Measurements from ENCODE around the gene SSPN. TPM values are rescaled to one million over a fixed set of nuclear protein-coding genes. Genes with fewer than 3 reads are reported as not detected.

SSPN gene
- total and polyA plus RNA-seq, 4 donors, result 1.2 to 11.4 (median 6.2) TPM

DNA sequence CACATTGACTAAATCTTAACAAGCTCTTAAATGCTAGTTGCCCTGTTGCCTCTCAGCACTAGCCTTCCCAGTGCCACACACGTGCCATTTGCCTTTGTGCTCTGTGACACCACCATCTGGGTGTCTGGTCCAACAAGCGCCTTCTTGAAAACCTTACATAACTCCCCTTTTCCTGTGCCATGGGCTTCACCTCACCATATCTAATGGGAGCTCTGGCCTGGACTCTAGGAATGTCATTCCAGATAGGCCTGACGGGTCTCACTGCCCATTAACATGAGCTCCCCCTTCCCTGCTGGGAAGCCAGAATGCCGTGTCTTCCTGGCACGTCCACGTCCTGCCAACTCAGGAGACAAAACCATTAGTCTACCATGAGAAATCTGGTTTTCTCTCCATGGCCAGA is 24.4 kb downstream of the SSPN start:
- no peak for DNase-seq
- no peak overlapping the region for H3K9ac ChIP-seq (ENCODE audit: insufficient read depth in 1 of 2, low read length in 2 of 2)
- H3K4me1 ChIP-seq (ENCODE audit: control insufficient read depth in 5 of 5, insufficient read depth in 5 of 5, low read length in 5 of 5), result no peaks in the 10 kb centered on the region
- peaks cover 0 to 3% (median 0%) of the 10 kb centered on the region in 3 donors for H3K27me3 ChIP-seq (ENCODE audit: control insufficient read depth in 3 of 3, insufficient read depth in 3 of 3, low read length in 2 of 3)
- no peak overlapping the region for H3K27ac ChIP-seq (ENCODE audit: low read depth in 1 of 2, low read length in 1 of 2)
- ATAC-seq (ENCODE audit: insufficient read depth, low FRiP score), result no peak
- no peaks in the 10 kb centered on the region for H3K36me3 ChIP-seq (ENCODE audit: control insufficient read depth in 4 of 4, insufficient read depth in 4 of 4, low read length in 4 of 4)
- TF ChIP-seq, protein P1, sequence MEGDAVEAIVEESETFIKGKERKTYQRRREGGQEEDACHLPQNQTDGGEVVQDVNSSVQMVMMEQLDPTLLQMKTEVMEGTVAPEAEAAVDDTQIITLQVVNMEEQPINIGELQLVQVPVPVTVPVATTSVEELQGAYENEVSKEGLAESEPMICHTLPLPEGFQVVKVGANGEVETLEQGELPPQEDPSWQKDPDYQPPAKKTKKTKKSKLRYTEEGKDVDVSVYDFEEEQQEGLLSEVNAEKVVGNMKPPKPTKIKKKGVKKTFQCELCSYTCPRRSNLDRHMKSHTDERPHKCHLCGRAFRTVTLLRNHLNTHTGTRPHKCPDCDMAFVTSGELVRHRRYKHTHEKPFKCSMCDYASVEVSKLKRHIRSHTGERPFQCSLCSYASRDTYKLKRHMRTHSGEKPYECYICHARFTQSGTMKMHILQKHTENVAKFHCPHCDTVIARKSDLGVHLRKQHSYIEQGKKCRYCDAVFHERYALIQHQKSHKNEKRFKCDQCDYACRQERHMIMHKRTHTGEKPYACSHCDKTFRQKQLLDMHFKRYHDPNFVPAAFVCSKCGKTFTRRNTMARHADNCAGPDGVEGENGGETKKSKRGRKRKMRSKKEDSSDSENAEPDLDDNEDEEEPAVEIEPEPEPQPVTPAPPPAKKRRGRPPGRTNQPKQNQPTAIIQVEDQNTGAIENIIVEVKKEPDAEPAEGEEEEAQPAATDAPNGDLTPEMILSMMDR (IDR thresholded peaks at IDR 0.05; ENCODE audit: control extremely low read depth, extremely low read depth), result no peak
- no peaks in the 10 kb centered on the region for H3K9me3 ChIP-seq (ENCODE audit: control insufficient read depth in 4 of 4, insufficient read depth in 3 of 4, low read length in 3 of 4)
- H3K4me3 ChIP-seq, result no peak overlapping the region
- whole genome bisulfite sequencing, 2 donors, result 90 to 96% methylated on average over 6 of the region's 6 CpGs

DNA sequence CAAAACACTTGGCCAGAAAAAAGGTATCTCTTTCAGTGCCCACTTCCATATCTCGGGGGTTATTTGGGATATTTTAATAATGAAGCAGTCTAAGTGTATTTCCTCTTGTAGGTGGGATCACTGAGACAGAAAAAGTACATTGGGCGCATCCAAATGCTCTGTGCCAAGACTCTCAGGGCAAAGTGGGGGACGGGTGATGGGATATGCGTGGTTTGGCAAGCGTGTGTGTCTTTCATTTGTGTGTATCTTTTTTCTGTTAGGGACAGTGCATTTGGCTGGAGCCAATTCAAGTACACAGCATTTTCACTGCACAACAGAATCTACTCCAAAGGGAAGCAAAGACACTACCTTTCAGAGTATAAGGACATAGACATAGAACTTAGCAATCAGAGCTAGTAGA is 29.3 kb downstream of the SSPN start:
- peaks cover 0 to 12% (median 9%) of the 10 kb centered on the region in 3 donors for H3K27me3 ChIP-seq (ENCODE audit: control insufficient read depth in 3 of 3, insufficient read depth in 3 of 3, low read length in 2 of 3)
- H3K4me1 ChIP-seq (ENCODE audit: control insufficient read depth in 5 of 5, insufficient read depth in 5 of 5, low read length in 5 of 5), result peaks cover 0 to 14% (median 0%) of the 10 kb centered on the region in 5 donors
- H3K27ac ChIP-seq (ENCODE audit: low read depth in 1 of 2, low read length in 1 of 2), result no peak overlapping the region
- H3K4me3 ChIP-seq, result no peak overlapping the region
- ATAC-seq (ENCODE audit: insufficient read depth, low FRiP score), result no peak
- H3K36me3 ChIP-seq (ENCODE audit: control insufficient read depth in 4 of 4, insufficient read depth in 4 of 4, low read length in 4 of 4), result no peaks in the 10 kb centered on the region
- H3K9ac ChIP-seq (ENCODE audit: insufficient read depth in 1 of 2, low read length in 2 of 2), result no peak overlapping the region
- TF ChIP-seq, protein P1 (IDR thresholded peaks at IDR 0.05; ENCODE audit: control extremely low read depth, extremely low read depth), result no peak
- peaks cover 0 to 2% (median 0%) of the 10 kb centered on the region in 4 donors for H3K9me3 ChIP-seq (ENCODE audit: control insufficient read depth in 4 of 4, insufficient read depth in 3 of 4, low read length in 3 of 4)
- 92 to 93% methylated on average over 5 of the region's 5 CpGs for WGBS, 2 donors
- no peak for DNase-seq

DNA sequence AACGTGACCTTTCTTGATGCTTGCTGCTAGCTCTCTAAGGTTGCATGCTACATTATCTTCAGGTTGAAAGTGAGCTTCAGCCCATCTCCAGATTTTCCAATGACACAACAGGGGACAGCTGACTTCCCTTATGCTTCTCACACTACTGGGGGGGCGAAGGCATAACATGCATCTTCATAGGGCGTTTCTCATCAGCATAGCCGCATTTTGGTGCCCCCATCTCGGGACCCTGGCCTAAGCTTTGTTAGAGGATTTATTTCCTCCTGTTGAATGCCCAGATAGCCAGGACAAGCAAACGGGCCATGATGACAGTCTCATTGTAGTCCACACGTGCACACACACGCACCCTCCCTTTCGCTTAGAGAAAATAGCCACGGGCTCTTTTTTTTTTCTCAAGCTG is 30.7 kb downstream of the SSPN start:
- Histone ChIP-seq H3K36me3 (ENCODE audit: control insufficient read depth in 4 of 4, insufficient read depth in 4 of 4, low read length in 4 of 4) (no peaks in the 10 kb centered on the region), H3K9ac (ENCODE audit: insufficient read depth in 1 of 2, low read length in 2 of 2) (no peak overlapping the region), H3K27me3 (ENCODE audit: control insufficient read depth in 3 of 3, insufficient read depth in 3 of 3, low read length in 2 of 3) (peaks cover 0 to 12% (median 9%) of the 10 kb centered on the region in 3 donors), H3K4me1 (ENCODE audit: control insufficient read depth in 5 of 5, insufficient read depth in 5 of 5, low read length in 5 of 5) (peaks cover 0 to 14% (median 0%) of the 10 kb centered on the region in 5 donors), H3K4me3 (no peak overlapping the region), H3K27ac (ENCODE audit: low read depth in 1 of 2, low read length in 1 of 2) (no peak overlapping the region), H3K9me3 (ENCODE audit: control insufficient read depth in 4 of 4, insufficient read depth in 3 of 4, low read length in 3 of 4) (peaks cover 0 to 2% (median 0%) of the 10 kb centered on the region in 4 donors)
- no peak for ATAC-seq (ENCODE audit: insufficient read depth, low FRiP score)
- TF ChIP-seq, protein P1 (IDR thresholded peaks at IDR 0.05; ENCODE audit: control extremely low read depth, extremely low read depth), result no peak
- WGBS, 2 donors, result 65 to 66% methylated on average over 10 of the region's 10 CpGs
- DNase-seq, result no peak

Measured in lung (tissue), 12 donors.